Thyroid gland (tissue), 4 donors: ENCODE data around the gene TMEM255B. TPM values are rescaled to one million over a fixed set of nuclear protein-coding genes. Genes with fewer than 3 reads are reported as not detected.
"Not testable (repeated sequence)": the region's sequence is repeated elsewhere in the genome, so short reads cannot be mapped to it uniquely, and the experiment has no call there.

Experiments
- DNase-seq, 2 donors: peaks; one replicate each; pipeline ENCODE4 v3.0.0-alpha.2; 2019
- H3K27ac ChIP-seq, 3 donors: fragments of 200-600 bp; sonication (generic); 1 replicate in 2 of 3; 2 replicates in 1 of 3; pipeline ENCODE4 v1.5.1; 2016 to 2019; ENCODE audit warnings: mild to moderate bottlenecking in 1 of 3, moderate library complexity in 1 of 3
- H3K27me3 ChIP-seq: fragments of 200-600 bp; sonication (generic); one replicate; pipeline ENCODE4 v1.5.1; 2019
- H3K36me3 ChIP-seq, 2 donors: fragments of 200-600 bp; sonication (generic); one replicate each; pipeline ENCODE4 v1.5.1; 2016 to 2019
- H3K4me1 ChIP-seq, 2 donors: fragments of 200-600 bp; sonication (generic); one replicate each; pipeline ENCODE4 v1.5.1; 2017 to 2019
- H3K4me3 ChIP-seq, 3 donors: fragments of 200-600 bp; sonication (generic); replicated peaks in 1 of 3; 1 replicate in 2 of 3; 2 replicates in 1 of 3; pipeline ENCODE4 v1.5.1; 2016; ENCODE audit warnings: mild to moderate bottlenecking in 1 of 3
- H3K9me3 ChIP-seq: fragments of 200-600 bp; sonication (generic); one replicate; pipeline ENCODE4 v1.5.1; 2017
- POLR2A ChIP-seq, 2 donors: fragments of 450-650 bp; IDR thresholded peaks; one replicate each; pipeline ENCODE4 v1.6.1; 2017; ENCODE audit warnings: antibody characterized with exemption in 2 of 2, mild to moderate bottlenecking in 2 of 2, moderate library complexity in 1 of 2
- WGBS, 2 donors: methylation state at CpG; one replicate each; pipeline ENCODE4 v1.1.5; 2017; 5-methylcytosine and 5-hydroxymethylcytosine counted together
- intact Hi-C: fragments of 100-400 bp; cut with DNase I; formaldehyde crosslinking; loops from one replicate; pipeline ENCODE4 v1.15.1; 2023
- total RNA-seq, 4 donors: library from RNA; depleted of rRNA; stranded (reverse); fragments of >200 nt; gene quantifications; one replicate each; pipeline ENCODE4 v1.2.3, GENCODE V29; 2016
- TF ChIP-seq, protein P1 (sequence below), 6 experiments: fragments of 200-600 bp in 3 of 6; fragments of 450-650 bp in 3 of 6; sonication (generic) in 3 of 6; IDR thresholded peaks; one replicate each; pipeline ENCODE4 v1.5.1; 2016 to 2019; ENCODE audit warnings: antibody characterized with exemption in 6 of 6, mild to moderate bottlenecking in 2 of 6, inconsistent platforms in 1 of 6, moderate library complexity in 1 of 6

TMEM255B gene
- total RNA-seq, 4 donors from 2014 or later: 6.1 to 9.2 (median 8.3) TPM

DNA sequence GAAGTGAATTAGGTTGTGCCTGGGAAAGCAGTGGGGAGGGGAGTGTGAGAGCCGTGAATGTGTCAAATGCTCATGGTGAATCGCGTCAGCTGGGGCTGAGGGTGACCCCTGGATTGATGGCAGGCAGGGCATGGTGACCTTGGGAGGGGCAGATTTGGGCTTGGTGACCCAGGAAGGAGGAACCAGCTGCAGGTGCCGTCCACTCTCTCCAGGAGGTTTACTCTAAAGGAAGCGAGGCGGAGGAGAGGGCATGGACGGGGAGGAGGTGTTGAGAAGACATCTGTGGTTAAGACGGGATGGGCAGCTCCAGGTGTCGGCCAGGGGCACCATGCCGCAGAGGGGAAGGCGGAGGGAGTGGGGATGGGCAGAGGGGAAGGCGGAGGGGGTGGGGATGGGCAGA, 28.7 kb downstream of the TMEM255B start:
- Histone ChIP-seq H3K4me3 (no peak overlapping the region), H3K36me3 (no peaks in the 10 kb centered on the region), H3K4me1 (no peaks in the 10 kb centered on the region), H3K9me3 (no peaks in the 10 kb centered on the region), H3K27ac (no peak overlapping the region), H3K27me3 (no peaks in the 10 kb centered on the region)
- whole genome bisulfite sequencing, 2 donors: 66 to 75% methylated on average over 9 to 12 of the region's 12 CpGs
- no peak for DNase-seq
- intact Hi-C loops: no loop called here
- TF ChIP-seq, protein P1, sequence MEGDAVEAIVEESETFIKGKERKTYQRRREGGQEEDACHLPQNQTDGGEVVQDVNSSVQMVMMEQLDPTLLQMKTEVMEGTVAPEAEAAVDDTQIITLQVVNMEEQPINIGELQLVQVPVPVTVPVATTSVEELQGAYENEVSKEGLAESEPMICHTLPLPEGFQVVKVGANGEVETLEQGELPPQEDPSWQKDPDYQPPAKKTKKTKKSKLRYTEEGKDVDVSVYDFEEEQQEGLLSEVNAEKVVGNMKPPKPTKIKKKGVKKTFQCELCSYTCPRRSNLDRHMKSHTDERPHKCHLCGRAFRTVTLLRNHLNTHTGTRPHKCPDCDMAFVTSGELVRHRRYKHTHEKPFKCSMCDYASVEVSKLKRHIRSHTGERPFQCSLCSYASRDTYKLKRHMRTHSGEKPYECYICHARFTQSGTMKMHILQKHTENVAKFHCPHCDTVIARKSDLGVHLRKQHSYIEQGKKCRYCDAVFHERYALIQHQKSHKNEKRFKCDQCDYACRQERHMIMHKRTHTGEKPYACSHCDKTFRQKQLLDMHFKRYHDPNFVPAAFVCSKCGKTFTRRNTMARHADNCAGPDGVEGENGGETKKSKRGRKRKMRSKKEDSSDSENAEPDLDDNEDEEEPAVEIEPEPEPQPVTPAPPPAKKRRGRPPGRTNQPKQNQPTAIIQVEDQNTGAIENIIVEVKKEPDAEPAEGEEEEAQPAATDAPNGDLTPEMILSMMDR (IDR thresholded peaks at IDR 0.05): no peak
- no peak for TF ChIP-seq POLR2A (IDR thresholded peaks at IDR 0.05)

DNA sequence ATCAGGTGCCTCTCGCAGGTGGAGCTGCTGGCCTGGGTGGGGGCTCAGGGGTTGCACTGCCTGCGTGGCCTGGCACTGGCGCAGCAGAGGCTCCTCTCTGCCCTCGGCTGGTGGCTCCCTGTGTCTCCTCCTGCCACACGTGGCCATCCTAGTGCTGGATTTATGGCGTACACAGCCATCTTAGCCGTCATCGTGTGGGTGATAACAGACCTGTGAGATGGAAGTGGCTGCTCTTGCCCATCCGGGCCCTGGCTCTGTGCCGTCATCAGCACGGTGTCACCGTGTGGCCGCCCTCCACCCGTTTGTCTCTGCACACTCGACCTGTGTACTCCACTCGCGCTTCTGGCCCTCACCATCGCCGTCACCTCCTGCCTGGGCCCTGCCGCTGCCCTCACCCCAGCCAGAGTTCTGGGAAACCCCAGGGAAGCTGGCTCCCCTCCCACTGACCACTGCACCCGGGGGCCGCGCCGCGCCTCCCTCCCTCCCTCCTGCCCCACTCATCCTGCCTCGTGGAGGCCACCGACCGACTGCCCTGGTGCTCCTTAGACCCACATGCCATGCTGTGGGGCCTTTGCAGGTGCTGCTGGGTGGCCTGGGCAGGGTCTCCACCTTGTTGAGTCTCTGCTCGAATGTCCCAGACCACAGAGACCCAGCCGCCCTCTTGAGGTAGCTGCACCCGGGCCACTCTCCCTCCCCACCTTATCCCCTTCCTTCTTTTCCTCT, 29.5 kb downstream of the TMEM255B start:
- H3K4me1 ChIP-seq: no peaks in the 10 kb centered on the region
- 88 to 90% methylated on average over 31 of the region's 31 CpGs for WGBS, 2 donors
- no peaks in the 10 kb centered on the region for H3K9me3 ChIP-seq
- DNase-seq: no peak
- no peaks in the 10 kb centered on the region for H3K36me3 ChIP-seq
- no peaks in the 10 kb centered on the region for H3K27me3 ChIP-seq
- H3K27ac ChIP-seq: no peak overlapping the region
- no peak overlapping the region for H3K4me3 ChIP-seq
- TF ChIP-seq POLR2A (IDR thresholded peaks at IDR 0.05): no peak
- TF ChIP-seq, protein P1 (IDR thresholded peaks at IDR 0.05): no peak
- intact Hi-C loops: no loop called here

DNA sequence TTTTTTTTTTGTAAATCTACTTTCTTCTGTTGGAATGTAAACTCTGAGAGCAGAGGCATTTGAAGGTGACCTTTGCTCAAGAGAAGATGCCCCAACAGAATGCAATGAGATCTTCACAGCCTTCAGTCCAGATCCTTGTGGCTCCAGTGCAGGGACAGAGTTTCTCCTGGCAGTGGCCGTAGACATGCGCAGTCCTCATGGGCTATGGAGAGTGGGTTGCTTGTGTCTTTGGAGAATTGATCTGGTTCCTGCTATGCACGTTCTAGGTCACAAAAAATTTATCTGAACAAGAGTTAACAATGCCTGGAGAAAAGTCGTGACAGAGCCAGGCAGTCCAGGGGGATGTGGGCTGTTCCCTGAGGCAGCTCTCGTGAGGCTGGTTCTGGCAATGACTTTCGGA, 30.1 kb downstream of the TMEM255B start:
- 72 to 87% methylated on average over 6 of the region's 6 CpGs for WGBS, 2 donors
- Histone ChIP-seq H3K9me3 (no peaks in the 10 kb centered on the region), H3K27me3 (no peaks in the 10 kb centered on the region), H3K4me1 (no peaks in the 10 kb centered on the region), H3K36me3 (no peaks in the 10 kb centered on the region), H3K4me3 (no peak overlapping the region), H3K27ac (no peak overlapping the region)
- DNase-seq: no peak
- no peak for TF ChIP-seq POLR2A (IDR thresholded peaks at IDR 0.05)
- TF ChIP-seq, protein P1 (IDR thresholded peaks at IDR 0.05): no peak
- intact Hi-C loops: no loop called here

DNA sequence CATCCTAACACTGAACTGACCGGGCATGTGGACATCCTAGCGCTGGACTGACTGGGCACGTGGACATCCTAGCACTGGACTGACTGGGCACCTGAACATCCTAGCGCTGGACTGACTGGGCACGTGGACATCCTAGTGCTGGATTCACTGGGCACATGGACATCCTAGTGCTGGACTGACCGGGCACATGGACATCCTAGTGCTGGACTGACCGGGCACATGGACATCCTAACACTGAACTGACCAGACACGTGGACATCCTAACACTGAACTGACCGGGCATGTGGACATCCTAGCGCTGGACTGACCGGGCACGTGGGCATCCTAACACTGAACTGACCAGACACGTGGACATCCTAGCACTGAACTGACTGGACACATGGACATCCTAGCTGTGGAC, 30.9 kb downstream of the TMEM255B start:
- intact Hi-C loops, H3K9me3 ChIP-seq, H3K36me3 ChIP-seq, H3K4me3 ChIP-seq, H3K4me1 ChIP-seq, H3K27ac ChIP-seq, H3K27me3 ChIP-seq, DNase-seq: not testable (repeated sequence)
- WGBS, 2 donors: 79 to 88% methylated on average over 6 to 8 of the region's 13 CpGs

DNA sequence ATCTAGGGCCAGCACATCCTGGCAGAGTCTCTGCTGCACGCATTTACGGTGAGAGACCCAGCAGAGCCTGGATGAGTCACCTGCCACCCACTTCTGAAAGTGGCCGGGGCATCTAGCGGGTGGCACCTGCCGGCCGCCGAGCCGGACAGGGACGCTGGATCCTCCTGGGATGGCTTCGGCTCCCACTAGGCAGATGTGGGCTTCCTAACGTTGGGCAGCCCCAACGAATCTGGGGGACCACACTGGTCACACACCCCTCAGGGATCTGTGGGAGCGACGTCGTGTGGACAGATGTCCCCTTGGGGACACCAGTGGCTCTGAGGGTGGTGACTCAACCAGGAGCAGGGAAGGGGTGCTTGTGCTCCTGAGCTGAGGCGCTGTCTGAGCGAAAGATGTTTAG, 32.2 kb downstream of the TMEM255B start:
- no peaks in the 10 kb centered on the region for H3K36me3 ChIP-seq
- H3K4me3 ChIP-seq: no peak overlapping the region
- TF ChIP-seq, protein P1 (IDR thresholded peaks at IDR 0.05): no peak
- TF ChIP-seq POLR2A (IDR thresholded peaks at IDR 0.05): no peak
- DNase-seq: no peak
- no peaks in the 10 kb centered on the region for H3K4me1 ChIP-seq
- 58 to 87% methylated on average over 7 to 13 of the region's 17 CpGs for WGBS, 2 donors
- no peak overlapping the region for H3K27ac ChIP-seq
- H3K27me3 ChIP-seq: no peaks in the 10 kb centered on the region
- H3K9me3 ChIP-seq: no peaks in the 10 kb centered on the region
- intact Hi-C loops: no loop called here
